GM23338 (cell line): ENCODE results near the gene TMEM238.

Experiments used
- CREB1 ChIP-seq: fragments of 250-450 bp; sonication (Bioruptor Pico); IDR thresholded peaks from 2 replicates; pipeline ENCODE4 v1.5.0; 2020; ENCODE audit warnings: low read depth, mild to moderate bottlenecking, moderate library complexity
- CTCF ChIP-seq, 2 experiments: fragments of 200-600 bp in 1 of 2; sonication (generic) in 1 of 2; conservative IDR thresholded peaks; 2 replicates each; pipeline versions ENCODE4 v1.5.1 to v1.6.1; 2016 to 2017; ENCODE audit warnings: antibody characterized with exemption in 2 of 2, low read depth in 2 of 2, mild to moderate bottlenecking in 2 of 2, moderate library complexity in 1 of 2
- EZH2 ChIP-seq: fragments of 200-600 bp; sonication (generic); IDR thresholded peaks from one replicate; pipeline ENCODE4 v1.8.0; 2017; ENCODE audit warnings: antibody characterized with exemption, mild to moderate bottlenecking, low read depth; ENCODE audit not compliant: unreplicated experiment
- EZH2phosphoT487 ChIP-seq: fragments of 200-600 bp; sonication (generic); IDR thresholded peaks from one replicate; pipeline ENCODE4 v1.8.1; 2018; ENCODE audit warnings: antibody characterized with exemption; ENCODE audit not compliant: unreplicated experiment
- JUNB ChIP-seq: IDR thresholded peaks from one replicate; pipeline ENCODE4 v1.6.1; 2016; ENCODE audit warnings: antibody characterized with exemption; ENCODE audit not compliant: unreplicated experiment
- NANOG ChIP-seq: IDR thresholded peaks from 2 replicates; pipeline ENCODE4 v1.6.1; 2016; ENCODE audit warnings: antibody characterized with exemption, borderline replicate concordance
- POLR2AphosphoS5 ChIP-seq: IDR thresholded peaks from 2 replicates; pipeline ENCODE4 v1.6.1; 2016; ENCODE audit warnings: antibody characterized with exemption, low read depth
- REST ChIP-seq: IDR thresholded peaks from one replicate; pipeline ENCODE4 v1.6.1; 2018; ENCODE audit warnings: antibody characterized with exemption; ENCODE audit not compliant: unreplicated experiment
- STAT1 ChIP-seq: IDR thresholded peaks from one replicate; pipeline ENCODE4 v1.6.1; 2016; ENCODE audit warnings: antibody characterized with exemption; ENCODE audit not compliant: unreplicated experiment
- ZNF114 ChIP-seq: fragments of 250-450 bp; sonication (Bioruptor Pico); IDR thresholded peaks from 2 replicates; pipeline ENCODE4 v1.5.0; 2020; ENCODE audit warnings: mild to moderate bottlenecking, moderate library complexity
- ZNF331 ChIP-seq: fragments of 250-450 bp; sonication (Bioruptor Pico); IDR thresholded peaks from 2 replicates; pipeline ENCODE4 v1.5.0; 2020; ENCODE audit warnings: low read depth, mild to moderate bottlenecking, moderate library complexity
- TF ChIP-seq, protein P1 (sequence below): IDR thresholded peaks from 2 replicates; pipeline ENCODE4 v1.6.1; 2016; ENCODE audit warnings: antibody characterized with exemption
- TF ChIP-seq, protein P2 (sequence below): fragments of 250-450 bp; sonication (Bioruptor Pico); IDR thresholded peaks from 2 replicates; pipeline ENCODE4 v1.5.0; 2020; ENCODE audit warnings: mild to moderate bottlenecking, moderate library complexity

DNA sequence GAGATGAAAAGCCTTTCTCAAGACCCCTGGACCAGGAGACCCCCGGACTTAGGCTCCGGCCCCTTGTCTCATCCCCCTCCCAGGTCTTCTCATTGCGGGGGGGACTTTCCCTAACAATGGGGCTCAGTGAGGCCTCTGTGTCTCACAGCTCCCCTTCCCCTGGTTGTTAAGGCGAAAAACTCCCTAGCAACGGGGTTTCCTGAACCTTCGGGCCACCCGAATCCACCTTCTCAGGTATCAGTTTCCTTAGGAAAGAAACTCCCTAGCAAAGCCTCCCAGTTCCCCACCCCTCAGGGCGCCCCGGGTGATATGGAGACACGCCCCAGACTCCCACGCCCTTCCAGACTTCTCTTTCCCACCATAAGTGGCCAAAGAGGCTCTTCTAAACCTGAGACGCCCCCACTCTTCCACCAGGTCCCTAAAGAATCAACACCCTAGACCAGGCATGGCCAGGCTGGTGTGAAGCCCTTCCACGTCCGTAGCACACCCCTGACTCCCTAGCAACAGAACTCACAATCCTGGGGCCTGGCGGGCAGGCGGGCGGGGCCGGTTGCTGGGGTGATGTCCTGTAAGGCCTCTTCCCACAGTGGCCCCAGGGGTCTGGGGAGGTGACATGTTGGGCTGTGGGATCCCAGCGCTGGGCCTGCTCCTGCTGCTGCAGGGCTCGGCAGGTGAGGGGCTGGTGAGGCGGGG is 7.7 kb downstream of the TMEM238 start, which contains the start of gene TMEM190:
- TF ChIP-seq CTCF (conservative IDR thresholded peaks at IDR 0.05; ENCODE audit: low read depth in 2 of 2) (no peak), POLR2AphosphoS5 (no peak), NANOG (no peak), EZH2phosphoT487 (no peak), EZH2 (no peak), REST (no peak), CREB1 (no peak), ZNF331 (CRISPR knock-in tag) (no peak), ZNF114 (CRISPR knock-in tag) (no peak), JUNB (no peak), STAT1 (no peak)
- TF ChIP-seq, protein P1, sequence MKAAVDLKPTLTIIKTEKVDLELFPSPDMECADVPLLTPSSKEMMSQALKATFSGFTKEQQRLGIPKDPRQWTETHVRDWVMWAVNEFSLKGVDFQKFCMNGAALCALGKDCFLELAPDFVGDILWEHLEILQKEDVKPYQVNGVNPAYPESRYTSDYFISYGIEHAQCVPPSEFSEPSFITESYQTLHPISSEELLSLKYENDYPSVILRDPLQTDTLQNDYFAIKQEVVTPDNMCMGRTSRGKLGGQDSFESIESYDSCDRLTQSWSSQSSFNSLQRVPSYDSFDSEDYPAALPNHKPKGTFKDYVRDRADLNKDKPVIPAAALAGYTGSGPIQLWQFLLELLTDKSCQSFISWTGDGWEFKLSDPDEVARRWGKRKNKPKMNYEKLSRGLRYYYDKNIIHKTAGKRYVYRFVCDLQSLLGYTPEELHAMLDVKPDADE, result no peak
- TF ChIP-seq, protein P2, sequence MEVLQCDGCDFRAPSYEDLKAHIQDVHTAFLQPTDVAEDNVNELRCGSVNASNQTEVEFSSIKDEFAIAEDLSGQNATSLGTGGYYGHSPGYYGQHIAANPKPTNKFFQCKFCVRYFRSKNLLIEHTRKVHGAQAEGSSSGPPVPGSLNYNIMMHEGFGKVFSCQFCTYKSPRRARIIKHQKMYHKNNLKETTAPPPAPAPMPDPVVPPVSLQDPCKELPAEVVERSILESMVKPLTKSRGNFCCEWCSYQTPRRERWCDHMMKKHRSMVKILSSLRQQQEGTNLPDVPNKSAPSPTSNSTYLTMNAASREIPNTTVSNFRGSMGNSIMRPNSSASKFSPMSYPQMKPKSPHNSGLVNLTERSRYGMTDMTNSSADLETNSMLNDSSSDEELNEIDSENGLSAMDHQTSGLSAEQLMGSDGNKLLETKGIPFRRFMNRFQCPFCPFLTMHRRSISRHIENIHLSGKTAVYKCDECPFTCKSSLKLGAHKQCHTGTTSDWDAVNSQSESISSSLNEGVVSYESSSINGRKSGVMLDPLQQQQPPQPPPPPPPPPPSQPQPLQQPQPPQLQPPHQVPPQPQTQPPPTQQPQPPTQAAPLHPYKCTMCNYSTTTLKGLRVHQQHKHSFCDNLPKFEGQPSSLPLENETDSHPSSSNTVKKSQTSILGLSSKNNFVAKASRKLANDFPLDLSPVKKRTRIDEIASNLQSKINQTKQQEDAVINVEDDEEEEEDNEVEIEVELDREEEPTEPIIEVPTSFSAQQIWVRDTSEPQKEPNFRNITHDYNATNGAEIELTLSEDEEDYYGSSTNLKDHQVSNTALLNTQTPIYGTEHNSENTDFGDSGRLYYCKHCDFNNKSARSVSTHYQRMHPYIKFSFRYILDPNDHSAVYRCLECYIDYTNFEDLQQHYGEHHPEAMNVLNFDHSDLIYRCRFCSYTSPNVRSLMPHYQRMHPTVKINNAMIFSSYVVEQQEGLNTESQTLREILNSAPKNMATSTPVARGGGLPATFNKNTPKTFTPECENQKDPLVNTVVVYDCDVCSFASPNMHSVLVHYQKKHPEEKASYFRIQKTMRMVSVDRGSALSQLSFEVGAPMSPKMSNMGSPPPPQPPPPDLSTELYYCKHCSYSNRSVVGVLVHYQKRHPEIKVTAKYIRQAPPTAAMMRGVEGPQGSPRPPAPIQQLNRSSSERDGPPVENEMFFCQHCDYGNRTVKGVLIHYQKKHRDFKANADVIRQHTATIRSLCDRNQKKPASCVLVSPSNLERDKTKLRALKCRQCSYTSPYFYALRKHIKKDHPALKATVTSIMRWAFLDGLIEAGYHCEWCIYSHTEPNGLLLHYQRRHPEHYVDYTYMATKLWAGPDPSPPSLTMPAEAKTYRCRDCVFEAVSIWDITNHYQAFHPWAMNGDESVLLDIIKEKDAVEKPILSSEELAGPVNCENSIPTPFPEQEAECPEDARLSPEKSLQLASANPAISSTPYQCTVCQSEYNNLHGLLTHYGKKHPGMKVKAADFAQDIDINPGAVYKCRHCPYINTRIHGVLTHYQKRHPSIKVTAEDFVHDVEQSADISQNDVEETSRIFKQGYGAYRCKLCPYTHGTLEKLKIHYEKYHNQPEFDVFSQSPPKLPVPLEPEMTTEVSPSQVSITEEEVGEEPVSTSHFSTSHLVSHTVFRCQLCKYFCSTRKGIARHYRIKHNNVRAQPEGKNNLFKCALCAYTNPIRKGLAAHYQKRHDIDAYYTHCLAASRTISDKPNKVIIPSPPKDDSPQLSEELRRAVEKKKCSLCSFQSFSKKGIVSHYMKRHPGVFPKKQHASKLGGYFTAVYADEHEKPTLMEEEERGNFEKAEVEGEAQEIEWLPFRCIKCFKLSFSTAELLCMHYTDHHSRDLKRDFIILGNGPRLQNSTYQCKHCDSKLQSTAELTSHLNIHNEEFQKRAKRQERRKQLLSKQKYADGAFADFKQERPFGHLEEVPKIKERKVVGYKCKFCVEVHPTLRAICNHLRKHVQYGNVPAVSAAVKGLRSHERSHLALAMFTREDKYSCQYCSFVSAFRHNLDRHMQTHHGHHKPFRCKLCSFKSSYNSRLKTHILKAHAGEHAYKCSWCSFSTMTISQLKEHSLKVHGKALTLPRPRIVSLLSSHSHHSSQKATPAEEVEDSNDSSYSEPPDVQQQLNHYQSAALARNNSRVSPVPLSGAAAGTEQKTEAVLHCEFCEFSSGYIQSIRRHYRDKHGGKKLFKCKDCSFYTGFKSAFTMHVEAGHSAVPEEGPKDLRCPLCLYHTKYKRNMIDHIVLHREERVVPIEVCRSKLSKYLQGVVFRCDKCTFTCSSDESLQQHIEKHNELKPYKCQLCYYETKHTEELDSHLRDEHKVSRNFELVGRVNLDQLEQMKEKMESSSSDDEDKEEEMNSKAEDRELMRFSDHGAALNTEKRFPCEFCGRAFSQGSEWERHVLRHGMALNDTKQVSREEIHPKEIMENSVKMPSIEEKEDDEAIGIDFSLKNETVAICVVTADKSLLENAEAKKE, result no peak
